UCSD-AML1 (cell line): ENCODE results near the gene TRMT2B.
A peak's percentile ranks its signal among the peaks of the same experiment; 100 is the strongest.
"Not testable (repeated sequence)": the region's sequence is repeated elsewhere in the genome, so short reads cannot be mapped to it uniquely, and the experiment has no call there.

Experiments used
- DNase-seq: peaks from one replicate; lab custom pipeline; 2025; ENCODE audit not compliant: unreplicated experiment; lab: John Stamatoyannopoulos, UW

TRMT2B gene, protein sequence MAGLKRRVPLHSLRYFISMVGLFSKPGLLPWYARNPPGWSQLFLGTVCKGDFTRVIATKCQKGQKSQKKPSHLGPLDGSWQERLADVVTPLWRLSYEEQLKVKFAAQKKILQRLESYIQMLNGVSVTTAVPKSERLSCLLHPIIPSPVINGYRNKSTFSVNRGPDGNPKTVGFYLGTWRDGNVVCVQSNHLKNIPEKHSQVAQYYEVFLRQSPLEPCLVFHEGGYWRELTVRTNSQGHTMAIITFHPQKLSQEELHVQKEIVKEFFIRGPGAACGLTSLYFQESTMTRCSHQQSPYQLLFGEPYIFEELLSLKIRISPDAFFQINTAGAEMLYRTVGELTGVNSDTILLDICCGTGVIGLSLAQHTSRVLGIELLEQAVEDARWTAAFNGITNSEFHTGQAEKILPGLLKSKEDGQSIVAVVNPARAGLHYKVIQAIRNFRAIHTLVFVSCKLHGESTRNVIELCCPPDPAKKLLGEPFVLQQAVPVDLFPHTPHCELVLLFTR

GRCh38 chrX:101051549-101052302, at the start of gene TRMT2B:
Gene TRMT2B (minus strand): TSS chrX:101052111. CDS start chrX:101042289, 9,822 bp downstream.
- peak; percentile 83 for DNase-seq

DNA sequence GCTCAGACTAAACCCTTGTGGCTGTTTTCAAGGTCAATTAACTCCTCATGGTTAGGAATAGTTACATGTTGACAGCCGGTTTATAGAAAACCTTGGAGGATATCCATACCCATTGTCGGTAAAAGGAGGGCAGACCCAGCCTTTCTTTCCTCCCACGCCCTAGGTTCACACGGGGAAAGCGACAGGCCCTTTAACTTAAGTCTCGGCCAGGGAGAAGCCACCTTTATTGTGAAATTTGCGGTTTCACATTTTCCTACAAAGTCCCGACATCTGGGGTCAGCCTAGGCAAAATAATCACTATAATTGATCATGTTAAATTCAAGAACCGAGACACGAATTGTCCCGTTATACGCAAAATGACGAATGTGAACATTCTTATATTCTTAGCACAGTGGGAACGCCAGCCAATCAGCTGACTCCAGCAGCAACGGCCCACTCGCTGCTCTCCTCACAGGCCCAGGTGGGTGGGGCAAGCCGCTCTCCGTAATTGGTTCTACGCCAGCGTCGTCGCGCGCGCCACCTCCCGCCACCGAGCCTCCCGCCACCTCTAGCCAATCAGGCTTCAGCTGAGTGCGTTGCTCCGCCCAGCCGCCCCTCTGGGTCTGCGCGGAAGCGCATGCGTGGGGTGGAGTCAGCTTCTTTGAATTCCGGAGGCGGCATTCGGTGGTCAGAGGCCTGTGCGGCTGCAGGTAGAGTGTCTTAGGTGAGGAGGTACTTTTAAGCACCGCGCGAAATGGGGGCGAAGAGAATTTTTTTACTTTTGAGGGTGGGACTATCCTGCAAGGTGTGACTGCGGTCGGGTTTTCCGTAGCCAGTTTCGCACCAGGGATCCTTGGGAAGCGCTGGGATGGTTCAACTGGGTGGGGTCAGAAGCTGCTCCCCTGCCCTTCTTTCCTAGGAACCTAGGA, 45.9 kb upstream of the TRMT2B start, which contains the start of gene CENPI:
Gene CENPI, plus strand, starts transcription at position 659 of the 908 bp plus-strand sequence. CDS start 2,867 bp downstream, outside the sequence.
- peak; percentile 92 for DNase-seq

DNA sequence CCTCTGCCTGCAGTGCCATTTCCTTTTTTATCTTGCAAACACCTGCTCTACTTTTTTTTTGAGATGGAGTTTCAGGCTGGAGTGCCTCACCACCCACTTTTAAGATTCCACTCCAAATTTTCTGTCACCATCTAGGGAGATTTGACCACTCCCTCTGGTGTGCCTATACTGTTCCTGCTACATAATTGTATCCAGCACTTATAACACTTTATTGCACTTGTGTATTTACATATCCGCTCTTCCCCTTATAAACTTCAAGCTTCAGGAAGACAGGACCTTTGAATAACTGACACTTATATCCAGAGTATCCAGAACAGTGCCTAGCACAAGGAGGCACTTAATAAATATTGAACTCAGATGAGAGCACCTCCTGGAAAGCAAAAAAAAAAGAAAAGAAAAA, 39.9 kb upstream of the TRMT2B start:
- no peak for DNase-seq

DNA sequence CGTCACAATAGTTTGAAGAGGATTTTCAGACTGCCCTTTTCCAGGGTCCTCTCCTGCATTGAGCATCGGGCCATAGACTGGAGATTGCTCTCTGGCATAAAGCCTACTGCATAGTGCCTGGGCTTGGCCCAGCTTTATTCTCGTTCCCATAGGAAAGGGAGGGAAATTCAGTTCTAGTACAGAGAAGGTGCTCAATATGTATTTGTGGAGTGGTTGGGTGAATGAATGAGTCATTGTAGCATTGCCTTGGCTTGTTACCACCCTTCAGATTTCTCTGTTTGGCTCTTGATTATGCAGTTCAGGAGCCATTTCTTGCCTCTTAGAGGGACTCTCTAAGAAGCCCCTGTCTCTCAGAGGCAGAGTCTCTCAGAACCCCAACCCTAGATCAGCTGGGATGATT, 29.3 kb upstream of the TRMT2B start:
- DNase-seq, result no peak

DNA sequence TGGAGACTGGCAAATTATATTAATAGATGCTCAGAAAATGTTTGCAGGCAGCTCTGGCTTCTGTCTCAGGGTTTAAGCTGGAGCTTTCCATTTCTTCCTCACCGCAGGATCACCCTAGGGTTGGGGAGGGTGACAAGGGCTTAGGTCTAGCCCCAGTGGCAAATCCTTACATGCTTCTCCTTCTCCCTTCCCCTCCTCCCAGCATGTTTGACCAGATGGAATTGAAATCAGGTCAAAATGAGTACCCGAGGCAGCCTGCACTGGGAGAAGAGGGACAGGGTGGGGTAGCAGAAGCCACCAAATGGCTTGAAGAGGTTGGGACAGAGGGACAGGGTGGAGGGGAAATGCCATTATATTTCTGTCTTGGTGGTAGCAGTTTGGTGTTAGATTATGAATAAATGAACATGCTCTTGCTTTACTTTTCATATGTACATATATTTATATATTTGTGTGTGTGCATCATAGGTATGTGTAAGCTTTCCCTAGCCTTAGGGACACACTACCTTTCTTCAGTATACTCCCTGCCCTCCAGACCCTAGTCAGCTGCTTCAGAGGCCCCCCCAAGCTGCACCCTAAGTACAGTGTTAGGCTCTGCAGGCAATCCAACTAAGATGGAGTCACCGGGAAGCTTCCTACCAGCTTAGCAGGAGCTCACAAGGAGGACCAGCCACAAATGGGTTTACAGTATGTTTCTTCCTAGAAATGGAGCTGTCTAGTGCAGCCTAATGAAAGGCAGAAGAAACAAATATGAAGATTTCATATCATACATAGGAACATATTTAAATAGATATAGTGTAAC, 28.6 kb upstream of the TRMT2B start:
- DNase-seq, result no peak

- no peak for DNase-seq
These were observed 27.9 kb upstream of the TRMT2B start for GRCh38 chrX:101079736-101080270.

DNA sequence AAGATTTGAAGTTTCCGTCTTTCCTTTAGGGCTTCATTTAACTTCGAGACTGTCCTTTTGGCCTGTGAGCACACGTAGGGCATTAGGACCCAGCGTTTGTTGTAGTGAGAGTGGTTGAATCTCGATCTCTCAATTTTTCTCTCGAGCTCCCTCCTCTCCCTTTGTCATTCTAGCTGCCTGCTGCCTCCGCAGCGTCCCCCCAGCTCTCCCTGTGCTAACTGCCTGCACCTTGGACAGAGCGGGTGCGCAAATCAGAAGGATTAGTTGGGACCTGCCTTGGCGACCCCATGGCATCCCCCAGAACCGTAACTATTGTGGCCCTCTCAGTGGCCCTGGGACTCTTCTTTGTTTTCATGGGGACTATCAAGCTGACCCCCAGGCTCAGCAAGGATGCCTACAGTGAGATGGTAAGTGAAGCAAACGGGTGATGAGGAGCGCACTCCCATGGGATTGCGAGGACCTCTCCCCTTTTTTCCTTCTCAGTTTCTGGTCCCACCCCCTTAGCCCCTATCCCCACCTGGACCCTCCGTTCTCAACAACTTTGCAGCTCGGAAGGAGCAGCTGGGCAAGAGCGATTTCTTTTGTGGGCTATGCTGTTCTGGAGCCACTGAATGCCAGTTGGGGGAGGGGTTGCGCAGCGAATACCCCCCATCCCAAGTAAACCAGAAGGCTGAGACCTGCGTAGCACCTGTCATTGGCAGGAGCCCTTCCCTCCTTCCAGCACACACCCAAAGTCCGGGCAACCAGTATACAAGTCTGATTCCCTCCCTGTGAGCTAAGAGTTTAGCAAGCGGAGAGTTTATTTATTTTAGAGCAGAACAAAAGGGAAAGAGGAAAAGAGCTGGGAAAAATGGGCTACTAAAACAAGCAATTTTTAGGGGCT, 27.0 kb upstream of the TRMT2B start, which contains the start of gene TMEM35A:
Gene TMEM35A, plus strand, starts transcription at position 164 of the 883 bp plus-strand sequence. Its CDS starts 124 bp downstream, at position 288.
- no peak for DNase-seq

GRCh38 chrX:101071582-101071981, 19.7 kb upstream of the TRMT2B start:
- no peak for DNase-seq

- no peak for DNase-seq
These were observed 10.3 kb upstream of the TRMT2B start for GRCh38 chrX:101062176-101062575.

GRCh38 chrX:101057093-101057714, 5.3 kb upstream of the TRMT2B start:
- peak; percentile 10 for DNase-seq

DNA sequence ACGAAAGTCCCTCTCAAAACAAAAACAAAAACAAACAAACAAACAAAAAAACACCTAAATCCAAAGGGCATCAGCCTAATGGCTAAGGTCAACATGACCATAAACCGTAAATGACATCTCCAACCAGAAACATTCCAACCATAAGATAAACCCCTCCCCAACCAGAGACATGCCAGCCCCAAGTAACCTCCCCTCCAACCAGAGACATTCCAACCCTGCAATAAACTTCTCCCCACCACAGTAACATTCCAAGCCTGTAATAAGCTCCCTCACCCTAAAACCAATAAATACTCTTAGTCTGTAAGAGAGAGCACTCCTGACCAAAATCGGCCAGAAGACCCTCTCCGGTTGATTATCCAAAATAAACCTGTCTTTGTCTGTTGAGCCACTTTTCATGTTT, 4.6 kb upstream of the TRMT2B start:
- DNase-seq, result not testable (repeated sequence)

DNA sequence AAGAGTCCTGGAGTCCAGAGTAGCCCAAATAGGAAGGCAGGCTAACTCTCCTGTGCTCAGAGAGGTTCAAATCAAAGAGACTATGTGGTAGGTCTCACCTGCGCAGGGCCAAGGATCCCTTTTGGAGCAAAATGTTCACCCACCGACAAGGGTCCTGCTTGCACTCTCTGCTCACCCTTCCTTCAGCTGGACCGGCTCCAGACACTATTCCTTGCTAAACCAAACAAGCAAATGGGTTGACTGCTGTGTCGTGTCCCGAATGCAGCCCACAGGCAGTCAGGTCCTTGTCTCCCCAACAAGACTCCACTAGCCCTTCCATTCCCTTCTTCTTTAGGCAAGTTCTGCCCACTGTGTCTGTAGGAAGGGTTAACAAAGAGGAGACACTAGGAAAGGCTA, 760 bp downstream of the TRMT2B start:
- no peak for DNase-seq

- no peak for DNase-seq
These were observed 11.7 kb downstream of the TRMT2B start for GRCh38 chrX:101040197-101040596.

DNA sequence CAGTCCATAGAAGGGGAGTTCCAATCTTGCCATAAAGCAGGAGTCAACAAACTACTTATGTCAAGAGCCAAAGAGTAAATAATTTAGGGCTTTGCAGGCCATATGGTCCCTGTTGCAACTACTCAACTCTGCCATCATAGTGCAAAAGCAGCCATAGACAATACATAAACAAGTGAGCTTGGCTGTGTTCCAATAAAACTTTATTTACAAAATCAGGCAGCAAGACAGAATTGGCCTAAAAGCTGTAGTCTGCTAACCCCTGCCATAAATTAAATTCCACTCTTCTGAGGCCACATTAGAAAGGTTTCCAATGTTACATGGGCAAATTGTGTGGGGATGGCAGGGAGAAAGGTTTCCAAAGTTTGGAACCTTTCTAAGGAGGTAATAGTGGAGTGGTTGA, 14.7 kb downstream of the TRMT2B start:
- DNase-seq, result no peak

DNA sequence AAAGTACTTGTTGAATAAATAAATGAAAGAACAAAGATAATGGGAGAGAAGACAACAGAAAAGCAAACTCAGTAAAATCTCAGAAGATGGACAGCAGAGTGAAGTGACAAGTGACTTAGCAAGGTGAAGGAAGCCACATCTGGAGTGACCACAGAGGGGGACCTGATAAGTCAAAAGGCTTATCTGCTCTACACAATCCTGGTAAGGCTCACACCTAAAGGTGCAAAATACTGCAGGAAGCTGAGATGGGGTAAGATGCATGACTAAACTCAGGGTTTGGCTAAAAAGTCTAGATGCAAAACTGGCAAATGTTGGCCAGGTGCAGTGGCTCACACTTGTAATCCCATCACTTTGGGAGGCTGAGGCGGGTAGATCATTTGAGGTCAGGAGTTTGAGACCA, 22.2 kb downstream of the TRMT2B start:
- DNase-seq, result no peak

GRCh38 chrX:101028562-101028961, 23.3 kb downstream of the TRMT2B start:
- no peak for DNase-seq

GRCh38 chrX:101025126-101025525, 26.8 kb downstream of the TRMT2B start:
- DNase-seq, result no peak

DNA sequence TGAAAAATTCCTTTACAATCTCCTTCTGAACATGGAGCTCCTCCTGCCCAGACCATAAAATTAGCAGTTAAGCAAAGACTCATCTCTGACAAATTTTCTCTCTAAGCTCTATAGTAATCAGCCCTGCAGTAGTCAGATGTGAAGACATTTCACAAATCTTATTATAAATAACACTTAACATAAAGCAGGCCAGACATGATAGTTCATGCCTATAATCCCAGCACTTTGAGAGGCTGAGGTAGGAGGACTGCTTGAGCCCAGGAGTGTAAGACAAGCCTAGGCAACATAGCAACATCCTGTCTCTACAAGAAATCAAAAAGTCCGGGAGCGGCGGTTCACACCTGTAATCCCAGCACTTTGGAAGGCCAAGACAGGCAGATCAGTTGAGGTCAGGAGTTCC, 29.9 kb downstream of the TRMT2B start:
- no peak for DNase-seq
